H1 (cell line): ENCODE results near the gene CEMIP2. TPM values are rescaled to one million over a fixed set of nuclear protein-coding genes. Genes with fewer than 3 reads are reported as not detected.

ENCODE experiments used
- CTCF ChIA-PET: fragments of 300-600 bp; sonication (Branson Sonifier 250); formaldehyde crosslinking; loops from one replicate; lab custom pipeline; 2021; ENCODE audit not compliant: partially characterized antibody; lab: Charles Lee
- POLR2A ChIA-PET: fragments of 300-600 bp; sonication (Branson Sonifier 250); formaldehyde crosslinking; loops from one replicate; lab custom pipeline; 2021; ENCODE audit warnings: inconsistent platforms; ENCODE audit not compliant: partially characterized antibody; lab: Charles Lee
- DNase-seq, 2 experiments: peaks; one replicate each; pipeline versions ENCODE4 v3.0.0 to v3.0.0-alpha.2; 2010 to 2022; ENCODE audit warnings: low spot score in 2 of 2, low read depth in 1 of 2, mixed read lengths in 1 of 2
- FAIRE-seq: peaks from 2 replicates; lab custom pipeline; 2011; peaks lifted over from hg19 to GRCh38; lab: Jason Lieb, UNC
- H2AFZ ChIP-seq: 2 replicates; pipeline ENCODE4 v1.8.1; 2012; ENCODE audit warnings: low read length, inconsistent platforms
- H2AK5ac ChIP-seq: 2 replicates; pipeline ENCODE4 v1.6.1; 2013; ENCODE audit warnings: low read depth, low read length
- H2BK120ac ChIP-seq: replicated peaks from 2 replicates; pipeline ENCODE3; 2013; ENCODE audit warnings: low read depth, low read length, inconsistent platforms
- H2BK12ac ChIP-seq: 2 replicates; pipeline ENCODE4 v1.6.1; 2013; ENCODE audit warnings: low read depth, low read length
- H2BK15ac ChIP-seq: 2 replicates; pipeline ENCODE4 v1.6.1; 2013; ENCODE audit warnings: low read length
- H2BK20ac ChIP-seq: 2 replicates; pipeline ENCODE4 v1.6.1; 2013; ENCODE audit warnings: low read length
- H2BK5ac ChIP-seq: 2 replicates; pipeline ENCODE4 v1.6.1; 2013; ENCODE audit warnings: low read depth, low read length
- H3K14ac ChIP-seq: 2 replicates; pipeline ENCODE4 v1.6.1; 2013; ENCODE audit warnings: inconsistent platforms; ENCODE audit not compliant: insufficient read length
- H3K18ac ChIP-seq: 2 replicates; pipeline ENCODE4 v1.6.1; 2013; ENCODE audit warnings: low read length; ENCODE audit errors: extremely low read depth
- H3K23ac ChIP-seq: 2 replicates; pipeline ENCODE4 v1.6.1; 2013; ENCODE audit warnings: inconsistent platforms; ENCODE audit not compliant: insufficient read length
- H3K23me2 ChIP-seq: 2 replicates; pipeline ENCODE4 v1.6.1; 2013; ENCODE audit warnings: low read depth, low read length
- H3K27ac ChIP-seq: 2 replicates; pipeline ENCODE4 v1.6.1; 2011; ENCODE audit warnings: low read depth, low read length, inconsistent platforms
- H3K27me3 ChIP-seq, 4 experiments: replicated peaks in 1 of 4; 1 replicate in 1 of 4; 2 replicates in 3 of 4; pipeline versions ENCODE4 v1.6.1 to v1.8.1; 2011 to 2013; ENCODE audit warnings: low read length in 3 of 4, mild to moderate bottlenecking in 3 of 4, inconsistent platforms in 2 of 4, mixed read lengths in 2 of 4, moderate library complexity in 1 of 4; ENCODE audit not compliant: control insufficient read depth in 3 of 4, insufficient read depth in 3 of 4; ENCODE audit errors: extremely low read depth in 1 of 4
- H3K36me3 ChIP-seq, 4 experiments: 2 replicates each; pipeline versions ENCODE4 v1.6.1 to v1.8.1; 2011 to 2013; ENCODE audit warnings: mild to moderate bottlenecking in 4 of 4, low read length in 3 of 4, moderate library complexity in 2 of 4, control low read depth in 1 of 4, inconsistent platforms in 1 of 4; ENCODE audit not compliant: insufficient read depth in 4 of 4, control insufficient read depth in 2 of 4
- H3K4ac ChIP-seq: replicated peaks from 2 replicates; pipeline ENCODE3; 2013; ENCODE audit warnings: low read length, low read depth, mixed read lengths, inconsistent platforms; ENCODE audit not compliant: insufficient read length
- H3K4me1 ChIP-seq, 4 experiments: replicated peaks in 1 of 4; 1 replicate in 1 of 4; 2 replicates in 3 of 4; pipeline versions ENCODE4 v1.6.1 to v1.8.1; 2011 to 2013; ENCODE audit warnings: low read length in 3 of 4, inconsistent platforms in 2 of 4, mixed read lengths in 1 of 4; ENCODE audit not compliant: insufficient read depth in 4 of 4, control insufficient read depth in 3 of 4
- H3K4me2 ChIP-seq, 2 experiments: 2 replicates each; pipeline versions ENCODE4 v1.6.1 to v1.8.1; 2011 to 2013; ENCODE audit warnings: low read depth in 2 of 2, low read length in 2 of 2, control low read depth in 1 of 2, inconsistent platforms in 1 of 2, mild to moderate bottlenecking in 1 of 2; ENCODE audit not compliant: insufficient read depth in 1 of 2
- H3K4me3 ChIP-seq, 4 experiments: fragments of 200-600, 300-600 bp in 1 of 4; sonication (generic), shearing (Covaris generic), sonication (Bioruptor Twin) in 1 of 4; 2 replicates each; pipeline versions ENCODE4 v1.5.1 to v1.8.1; 2011 to 2016; ENCODE audit warnings: low read length in 4 of 4, low read depth in 3 of 4, control low read depth in 2 of 4, inconsistent platforms in 2 of 4, mild to moderate bottlenecking in 2 of 4, mixed read lengths in 1 of 4, moderate library complexity in 1 of 4; ENCODE audit not compliant: insufficient read depth in 2 of 4; ENCODE audit errors: extremely low read depth in 1 of 4
- H3K56ac ChIP-seq: replicated peaks from 2 replicates; pipeline ENCODE3; 2013; ENCODE audit warnings: low read depth, mild to moderate bottlenecking, mixed read lengths, low read length, inconsistent platforms; ENCODE audit not compliant: insufficient read length
- H3K79me1 ChIP-seq: 2 replicates; pipeline ENCODE4 v1.6.1; 2013; ENCODE audit warnings: low read depth, low read length, control low read depth
- H3K79me2 ChIP-seq, 2 experiments: 2 replicates each; pipeline versions ENCODE4 v1.6.1 to v1.8.1; 2012 to 2013; ENCODE audit warnings: low read length in 2 of 2, mild to moderate bottlenecking in 2 of 2, inconsistent platforms in 1 of 2; ENCODE audit not compliant: insufficient read depth in 2 of 2, control insufficient read depth in 1 of 2
- H3K9ac ChIP-seq, 4 experiments: replicated peaks in 1 of 4; 1 replicate in 1 of 4; 2 replicates in 3 of 4; pipeline versions ENCODE4 v1.6.1 to v1.8.1; 2011 to 2013; ENCODE audit warnings: low read depth in 3 of 4, low read length in 3 of 4, control low read depth in 2 of 4, mild to moderate bottlenecking in 2 of 4, moderate library complexity in 2 of 4, inconsistent platforms in 1 of 4; ENCODE audit errors: extremely low read depth in 1 of 4
- H3K9me3 ChIP-seq, 2 experiments: 2 replicates each; pipeline versions ENCODE4 v1.6.1 to v1.8.1; 2012 to 2013; ENCODE audit warnings: mild to moderate bottlenecking in 2 of 2, moderate library complexity in 2 of 2, control low read depth in 1 of 2, inconsistent platforms in 1 of 2, low read depth in 1 of 2, low read length in 1 of 2, mixed read lengths in 1 of 2; ENCODE audit not compliant: insufficient read depth in 2 of 2
- H4K20me1 ChIP-seq, 2 experiments: replicated peaks in 1 of 2; 2 replicates each; pipeline versions ENCODE3 to v1.8.1; 2011 to 2013; ENCODE audit warnings: inconsistent platforms in 2 of 2, low read length in 2 of 2, mild to moderate bottlenecking in 1 of 2; ENCODE audit not compliant: insufficient read depth in 2 of 2, control insufficient read depth in 1 of 2
- H4K5ac ChIP-seq: 2 replicates; pipeline ENCODE4 v1.6.1; 2013; ENCODE audit warnings: low read length, low read depth, mixed read lengths, inconsistent platforms; ENCODE audit not compliant: insufficient read length
- H4K8ac ChIP-seq: 2 replicates; pipeline ENCODE4 v1.8.0; 2013; ENCODE audit warnings: mild to moderate bottlenecking, moderate library complexity, low read length, inconsistent platforms; ENCODE audit not compliant: insufficient read depth; ENCODE audit errors: extremely low read depth
- H4K91ac ChIP-seq: replicated peaks from 2 replicates; pipeline ENCODE3; 2013; ENCODE audit warnings: low read length, mixed read lengths, inconsistent platforms; ENCODE audit not compliant: insufficient read length
- BACH1 ChIP-seq: IDR thresholded peaks from 2 replicates; pipeline ENCODE4 v1.6.1; 2012; ENCODE audit warnings: low read length, improper control_type of control experiment
- KDM4A ChIP-seq: IDR thresholded peaks from one replicate; pipeline ENCODE4 v1.7.1; 2012; ENCODE audit warnings: low read depth, mild to moderate bottlenecking, moderate library complexity, low read length, inconsistent platforms; ENCODE audit not compliant: severe bottlenecking
- MAFK ChIP-seq: IDR thresholded peaks from 2 replicates; pipeline ENCODE4 v1.6.1; 2012; ENCODE audit warnings: low read depth, mild to moderate bottlenecking, improper control_type of control experiment, low read length
- MAX ChIP-seq: IDR thresholded peaks from 2 replicates; pipeline ENCODE4 v1.6.1; 2012; ENCODE audit warnings: inconsistent platforms
- NRF1 ChIP-seq: IDR thresholded peaks from 2 replicates; pipeline ENCODE4 v1.6.1; 2011; ENCODE audit warnings: mild to moderate bottlenecking, low read depth, low read length, improper control_type of control experiment
- PHF8 ChIP-seq: fragments of 200-600 bp; sonication (generic); conservative IDR thresholded peaks from 2 replicates; pipeline ENCODE4 v1.7.1; 2012; ENCODE audit warnings: low read depth, mild to moderate bottlenecking, inconsistent platforms, low read length, moderate library complexity
- RFX5 ChIP-seq: IDR thresholded peaks from 2 replicates; pipeline ENCODE4 v1.6.1; 2011; ENCODE audit warnings: low read depth, low read length, improper control_type of control experiment, borderline replicate concordance
- SP1 ChIP-seq: IDR thresholded peaks from 2 replicates; pipeline ENCODE4 v1.6.1; 2011; ENCODE audit warnings: low read depth, low read length
- TCF12 ChIP-seq: IDR thresholded peaks from 2 replicates; pipeline ENCODE4 v1.6.1; 2011; ENCODE audit warnings: low read depth, mild to moderate bottlenecking, low read length
- whole genome bisulfite sequencing, 2 experiments: shearing (Covaris generic) in 1 of 2; methylation state at CpG; one replicate each; pipeline versions ENCODE4 v1.1.6 to v1.1.7; 2013 to 2015; ENCODE audit warnings: low lambda C conversion rate in 2 of 2, mixed read lengths in 2 of 2, inconsistent platforms in 1 of 2, low coverage in 1 of 2, missing lambda C conversion rate in 1 of 2; ENCODE audit not compliant: insufficient replicate concordance in 2 of 2, insufficient coverage in 1 of 2, insufficient read length in 1 of 2; ENCODE audit errors: extremely low coverage in 1 of 2, missing lambda C conversion rate in 1 of 2; 5-methylcytosine and 5-hydroxymethylcytosine counted together
- polyA plus RNA-seq, 7 experiments: library from polyadenylated mRNA; depleted of rRNA in 3 of 7; stranded (reverse) in 5 of 7; unstranded in 2 of 7; fragments of >200 nt in 5 of 7; fragments of 200-250 nt in 2 of 7; gene quantifications; 1 replicate in 5 of 7; 2 replicates in 1 of 7; 4 replicates in 1 of 7; pipeline versions ENCODE4 v1.2.1 to v1.2.3, GENCODE V29; 2011 to 2013; ENCODE audit warnings: missing spikeins in 2 of 7, mixed read lengths in 2 of 7
- total RNA-seq: library from RNA; stranded (reverse); fragmentation: NEBNext Ultra II Directional; extraction: Animal tissue kit (Norgen Biotek cat#: 25700); gene quantifications from 2 replicates; pipeline ENCODE4 v1.2.1, GENCODE V29; 2021

Gene CEMIP2
- total and polyA plus RNA-seq, 2 of the 8 experiments (the other 6 are each of a cell fraction or from before 2014, with no cell fraction given): 25.2 to 52.1 TPM

GRCh38 chr9:71733176-71733575 is 35.1 kb downstream of the CEMIP2 start:
- 72% methylated on average over 1 of the region's 1 CpG; no CpG with 5 or more reads in 1 of the 2 experiments for WGBS, 2 experiments
- H3K79me1 ChIP-seq: no peaks in the 10 kb centered on the region; the same call in 1 of the 2 replicates
- POLR2A ChIA-PET: interaction anchor here (0.6 to 1.5 kb wide), 5 partner anchors 9 to 34 kb away, joined by 3 read pairs; no protein-coding TSS in a partner anchor
- no peak overlapping the region for H2BK15ac ChIP-seq
- no peak overlapping the region for H4K91ac ChIP-seq
- no peak overlapping the region for H3K18ac ChIP-seq
- H3K79me2 ChIP-seq: no peaks in the 10 kb centered on the region
- no peak overlapping the region for H2BK20ac ChIP-seq
- H3K27ac ChIP-seq: no peak overlapping the region
- no peak overlapping the region for H3K4ac ChIP-seq
- H4K8ac ChIP-seq: no peak overlapping the region
- H3K9me3 ChIP-seq: no peaks in the 10 kb centered on the region
- H3K4me2 ChIP-seq: no peak overlapping the region
- no peak overlapping the region for H2BK120ac ChIP-seq
- H3K23ac ChIP-seq: no peak overlapping the region
- no peak overlapping the region for H2AFZ ChIP-seq
- no peak overlapping the region for H3K56ac ChIP-seq
- no peak overlapping the region for H3K9ac ChIP-seq
- TF ChIP-seq BACH1 (no peak), MAX (no peak), KDM4A (no peak), MAFK (no peak), SP1 (no peak), NRF1 (no peak), RFX5 (no peak), PHF8 (no peak), TCF12 (no peak)
- H3K4me3 ChIP-seq: no peak overlapping the region
- no peaks in the 10 kb centered on the region for H3K23me2 ChIP-seq
- no peak overlapping the region for H2BK5ac ChIP-seq
- no peak overlapping the region for H4K5ac ChIP-seq
- FAIRE-seq: no peak
- no peaks in the 10 kb centered on the region for H3K27me3 ChIP-seq
- peaks cover 12 to 70% (median 30%) of the 10 kb centered on the region in 4 experiments for H3K36me3 ChIP-seq
- CTCF ChIA-PET: interaction anchor here (0.6 to 1.4 kb wide), 4 partner anchors 17 to 243 kb away, joined by 3 to 4 read pairs (median 4); no protein-coding TSS in a partner anchor
- no peak overlapping the region for H2AK5ac ChIP-seq
- H3K4me1 ChIP-seq: no peaks in the 10 kb centered on the region
- DNase-seq: no peak
- no peak overlapping the region for H3K14ac ChIP-seq
- no peak overlapping the region for H2BK12ac ChIP-seq
- peaks cover 0 to 3% of the 10 kb centered on the region in 2 experiments for H4K20me1 ChIP-seq
